ENCODE results near the gene ZNF669.

Gene ZNF669

DNA sequence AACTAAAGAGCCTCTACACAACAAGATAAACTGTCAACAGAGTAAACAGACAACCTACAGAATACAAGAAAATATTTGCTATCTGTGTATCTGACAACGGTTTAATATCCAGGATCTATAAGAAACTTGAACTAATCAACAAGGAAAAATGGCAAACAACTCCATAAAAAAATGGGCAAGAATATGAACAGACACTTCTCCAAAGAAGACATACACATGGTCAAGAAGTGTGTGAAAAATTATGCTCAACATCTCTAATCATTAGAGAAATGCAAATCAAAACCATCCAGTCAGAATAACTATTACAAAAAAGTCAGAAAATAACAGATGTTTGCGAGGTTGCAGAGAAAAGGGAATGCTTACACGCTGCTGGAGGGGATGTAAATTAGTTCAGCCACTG, 33.5 kb downstream of the ZNF669 start:
- in situ Hi-C loops (cut with HindIII; ENCODE audit: low sequenced_read_pairs), result no loop called here
- no peak for DNase-seq (ENCODE audit: low read depth)

DNA sequence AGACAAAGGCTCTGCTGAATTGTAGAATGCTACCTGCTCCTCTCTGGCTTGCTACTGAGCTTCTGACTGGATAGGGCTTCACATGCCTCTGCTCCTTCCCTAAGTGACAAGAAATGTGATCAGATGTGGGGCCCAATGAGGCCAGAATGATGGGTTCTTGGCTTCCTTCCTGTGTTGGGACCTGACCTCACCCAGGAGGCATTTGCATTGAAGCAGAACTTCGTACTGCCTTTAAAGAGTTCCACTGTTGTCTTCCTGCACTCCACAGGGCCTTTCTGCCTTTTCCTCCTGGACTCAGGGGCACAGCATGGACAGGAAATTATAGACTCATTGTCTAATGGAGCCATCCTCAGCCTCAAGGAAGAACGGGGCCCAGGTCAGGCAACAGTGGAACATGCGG, 39.9 kb downstream of the ZNF669 start:
- H3K4me3 ChIP-seq (ENCODE audit: low read depth, low read length), result no peak overlapping the region
- in situ Hi-C loops (cut with HindIII; ENCODE audit: low sequenced_read_pairs), result no loop called here
- no peak for TF ChIP-seq CTCF (IDR thresholded peaks at IDR 0.05; ENCODE audit: low read depth, low read length, missing control alignments)
- DNase-seq (ENCODE audit: low read depth), result no peak

More for the DNA sequence above, 33.5 kb downstream of the ZNF669 start:
- no peak overlapping the region for H3K4me3 ChIP-seq (ENCODE audit: low read depth, low read length)
- TF ChIP-seq CTCF (IDR thresholded peaks at IDR 0.05; ENCODE audit: low read depth, low read length, missing control alignments), result no peak

- H3K4me3 ChIP-seq (ENCODE audit: low read depth, low read length), result no peak overlapping the region
- no peak for DNase-seq (ENCODE audit: low read depth)
- in situ Hi-C loops (cut with HindIII; ENCODE audit: low sequenced_read_pairs), result no loop called here
- TF ChIP-seq CTCF (IDR thresholded peaks at IDR 0.05; ENCODE audit: low read depth, low read length, missing control alignments), result no peak
Observed at GRCh38 chr1:247060771-247061170, 43.4 kb downstream of the ZNF669 start.

DNA sequence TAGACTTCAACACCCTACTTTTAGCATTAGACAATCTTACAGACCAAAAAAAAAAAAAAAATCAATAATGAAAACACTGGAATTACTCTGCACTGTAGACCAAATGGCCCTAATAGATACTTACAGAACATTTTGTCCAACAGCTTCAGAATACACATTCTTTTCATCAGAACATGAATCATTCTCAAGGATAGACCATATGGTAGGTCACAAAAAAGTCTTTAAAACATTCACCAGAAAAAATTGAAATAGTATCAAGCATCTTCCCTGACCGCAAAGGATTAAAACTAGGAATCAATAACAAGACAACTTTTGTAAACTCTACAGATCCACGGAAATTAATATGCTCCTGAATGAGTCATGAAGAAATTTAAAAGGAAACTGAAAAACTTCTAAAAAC, 48.1 kb downstream of the ZNF669 start:
- no peak for TF ChIP-seq CTCF (IDR thresholded peaks at IDR 0.05; ENCODE audit: low read depth, low read length, missing control alignments)
- in situ Hi-C loops (cut with HindIII; ENCODE audit: low sequenced_read_pairs), result no loop called here
- no peak overlapping the region for H3K4me3 ChIP-seq (ENCODE audit: low read depth, low read length)
- no peak for DNase-seq (ENCODE audit: low read depth)

DNA sequence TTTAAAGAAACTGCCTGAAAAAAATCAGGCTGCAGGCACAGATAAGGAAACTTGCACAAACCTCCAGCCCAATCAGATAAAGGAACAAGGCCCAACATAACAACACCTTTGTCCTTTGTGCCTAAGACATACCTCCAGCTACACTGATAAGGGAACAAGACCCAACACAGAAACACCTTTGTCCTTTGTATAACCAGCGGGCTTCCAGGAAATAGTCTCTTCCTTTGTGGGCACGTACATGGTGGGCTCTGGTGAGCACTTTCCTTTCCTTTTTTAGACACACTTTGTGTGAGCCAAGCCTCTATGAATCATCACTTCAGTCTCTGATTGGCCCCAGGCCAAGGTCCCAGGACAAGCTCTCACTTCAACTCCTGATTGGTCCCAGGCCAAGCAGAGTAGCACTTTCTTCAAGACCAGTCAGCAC, 49.2 kb downstream of the ZNF669 start:
- H3K4me3 ChIP-seq (ENCODE audit: low read depth, low read length), result no peak overlapping the region
- no peak for DNase-seq (ENCODE audit: low read depth)
- TF ChIP-seq CTCF (IDR thresholded peaks at IDR 0.05; ENCODE audit: low read depth, low read length, missing control alignments), result no peak
- in situ Hi-C loops (cut with HindIII; ENCODE audit: low sequenced_read_pairs), result no loop called here
